Coronary artery (tissue), 2 donors: ENCODE data around the gene F2RL3.
A peak's percentile ranks its signal among the peaks of the same experiment; 100 is the strongest.

Experiments
- DNase-seq: peaks from one replicate; pipeline ENCODE4 v3.0.0-alpha.2; 2017; ENCODE audit warnings: low spot score
- H3K27ac ChIP-seq, 2 donors: fragments of 200-600 bp; sonication (generic); one replicate each; pipeline ENCODE4 v1.5.1; 2016 to 2019
- H3K4me3 ChIP-seq: fragments of 200-600 bp; sonication (generic); 2 replicates; pipeline ENCODE4 v1.5.1; 2016; ENCODE audit warnings: mild to moderate bottlenecking, moderate library complexity
- CTCF ChIP-seq: fragments of 200-600 bp; sonication (generic); IDR thresholded peaks from one replicate; pipeline ENCODE4 v1.5.1; 2019; ENCODE audit warnings: antibody characterized with exemption

The F2RL3 gene

GRCh38 chr19:16888629-16889365, at the start of gene F2RL3:
TSS of gene F2RL3 (plus strand) at chr19:16888999. CDS start at chr19:16889190, 191 bp downstream.
- H3K4me3 ChIP-seq: peak within 1 kb of the TSS; percentile 41
- peak within 1 kb of the TSS in 1 of 2 donors; percentile 49 for H3K27ac ChIP-seq
- no peak for TF ChIP-seq CTCF
- no peak for DNase-seq

GRCh38 chr19:16841391-16841926, 47.3 kb upstream of the F2RL3 start:
- DNase-seq: no peak
- no peak overlapping the region for H3K4me3 ChIP-seq
- no peak for TF ChIP-seq CTCF
- no peak overlapping the region for H3K27ac ChIP-seq

GRCh38 chr19:16846901-16847300, 41.9 kb upstream of the F2RL3 start:
- peak overlapping the region in 1 of 2 donors; percentile 9 for H3K27ac ChIP-seq
- DNase-seq: no peak
- TF ChIP-seq CTCF: no peak
- no peak overlapping the region for H3K4me3 ChIP-seq

- TF ChIP-seq CTCF: no peak
- H3K27ac ChIP-seq: peak overlapping the region in 1 of 2 donors; percentile 9
- no peak overlapping the region for H3K4me3 ChIP-seq
- DNase-seq: no peak
These were observed 41.4 kb upstream of the F2RL3 start for GRCh38 chr19:16847430-16847829.

- DNase-seq: no peak
- Histone ChIP-seq H3K27ac (no peak overlapping the region), H3K4me3 (no peak overlapping the region)
- no peak for TF ChIP-seq CTCF
These were observed 39.6 kb upstream of the F2RL3 start for GRCh38 chr19:16849168-16849567.

- Histone ChIP-seq H3K27ac (no peak overlapping the region), H3K4me3 (no peak overlapping the region)
- TF ChIP-seq CTCF: no peak
- DNase-seq: no peak
These were observed 38.7 kb upstream of the F2RL3 start for GRCh38 chr19:16850133-16850532.
